Activated CD8-positive, alpha-beta memory T cell treated with anti-CD3 and anti-CD28 coated beads, Interleukin-2, amount 50 U/mL, for 1 hour (primary cell): ENCODE measurements around the gene ZC3HAV1.
"Not testable (repeated sequence)": the region's sequence is repeated elsewhere in the genome, so short reads cannot be mapped to it uniquely, and the experiment has no call there.

Experiments used
- DNase-seq: peaks from one replicate; pipeline ENCODE4 v3.0.0-alpha.2; 2020; ENCODE audit errors: extremely low read depth

The ZC3HAV1 gene

DNA sequence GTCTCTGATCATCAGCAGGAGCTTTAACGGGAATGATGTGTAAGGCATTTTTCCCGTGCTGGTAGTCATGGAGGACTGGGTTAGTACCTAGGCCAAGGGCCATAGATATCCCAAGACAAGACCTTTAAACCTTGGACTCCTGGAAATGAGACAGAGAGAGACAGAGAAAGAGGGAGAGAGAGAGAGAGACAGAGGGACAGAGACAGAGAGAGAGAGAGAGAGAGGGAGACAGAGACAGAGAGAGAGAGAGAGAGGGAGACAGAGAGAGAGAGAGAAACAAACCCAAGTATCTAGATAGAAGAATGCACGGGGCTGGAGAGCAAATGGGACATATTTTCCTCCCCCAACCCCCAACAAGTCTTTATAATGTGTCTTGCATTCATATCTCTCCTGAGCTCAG is 22.3 kb downstream of the ZC3HAV1 start:
- no peak for DNase-seq

DNA sequence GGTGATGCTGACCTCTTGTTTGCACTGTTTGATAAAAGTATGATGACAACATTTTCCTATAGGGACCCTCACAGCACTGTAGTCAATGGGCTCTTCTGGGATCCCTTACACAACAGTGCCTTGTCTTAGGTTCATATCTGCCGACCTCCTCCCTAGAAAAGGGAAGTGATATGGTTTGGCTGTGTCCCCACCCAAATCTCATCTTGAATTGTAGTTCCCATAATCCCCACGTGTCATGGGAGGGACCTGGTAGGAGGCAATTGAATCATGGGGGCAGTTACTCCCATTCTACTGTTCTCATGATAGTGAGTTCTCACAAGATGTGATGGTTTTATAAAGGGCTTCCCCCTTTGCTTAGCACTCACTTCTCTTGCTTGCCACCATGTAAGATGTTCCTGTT is 23.1 kb downstream of the ZC3HAV1 start:
- no peak for DNase-seq

DNA sequence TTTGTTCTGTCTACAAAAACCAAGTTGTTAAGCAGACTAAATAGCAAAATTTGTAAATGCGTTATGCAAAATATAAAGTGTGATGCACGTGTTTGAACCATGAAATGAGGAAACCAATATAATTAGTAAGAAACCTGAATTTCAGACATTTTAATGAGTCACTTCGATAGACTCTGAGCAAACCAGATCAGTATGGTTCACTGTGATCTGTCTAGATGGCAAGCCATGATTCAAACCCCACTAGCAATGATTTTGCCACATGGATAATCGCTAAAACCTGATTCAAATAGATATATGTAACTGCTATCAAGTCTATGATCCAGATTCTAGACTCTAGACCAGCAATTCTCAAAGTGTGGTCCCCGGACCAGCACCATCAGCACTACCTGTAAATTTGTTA is 24.8 kb downstream of the ZC3HAV1 start:
- no peak for DNase-seq

DNA sequence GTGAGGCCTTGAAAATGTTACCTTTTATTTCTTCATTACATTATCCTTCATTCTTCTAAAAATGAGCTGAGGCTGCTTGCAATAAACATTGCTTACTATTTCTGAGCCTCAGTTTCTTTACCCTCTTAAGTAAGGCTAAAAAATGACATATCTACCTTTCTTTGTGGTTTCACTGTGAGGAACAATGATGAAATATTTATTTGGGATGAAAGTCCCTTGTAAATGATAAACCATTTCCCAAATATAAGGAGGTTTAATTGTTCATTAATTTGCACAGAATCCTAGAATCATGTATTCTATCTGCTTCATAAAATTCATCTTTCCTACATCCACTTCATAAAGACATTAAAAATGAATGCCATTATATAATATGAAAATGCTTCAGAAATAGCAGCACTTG is 27.9 kb downstream of the ZC3HAV1 start:
- DNase-seq: no peak

DNA sequence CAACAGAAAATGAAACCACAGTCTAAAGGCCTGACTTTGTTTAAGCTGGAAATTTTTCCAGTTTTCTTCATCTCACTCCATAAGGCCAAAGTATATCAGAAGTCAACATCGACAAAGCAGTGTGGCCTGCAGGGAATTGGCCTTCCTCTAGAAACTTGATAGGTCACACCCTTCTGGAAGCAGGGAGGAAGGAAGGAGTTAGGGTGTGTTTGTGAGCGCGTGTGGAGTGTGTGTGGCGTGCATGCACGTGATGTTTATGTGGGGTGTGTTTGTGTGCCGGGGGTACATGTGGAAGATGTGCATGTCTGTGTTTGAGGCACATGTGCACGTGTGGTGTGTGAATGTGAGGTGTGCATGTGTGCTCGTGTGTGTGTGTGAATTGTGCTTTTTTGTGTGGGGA is 28.6 kb downstream of the ZC3HAV1 start:
- DNase-seq: no peak

- no peak for DNase-seq
Measured at GRCh38 chr7:139079861-139080260, 29.7 kb downstream of the ZC3HAV1 start.

DNA sequence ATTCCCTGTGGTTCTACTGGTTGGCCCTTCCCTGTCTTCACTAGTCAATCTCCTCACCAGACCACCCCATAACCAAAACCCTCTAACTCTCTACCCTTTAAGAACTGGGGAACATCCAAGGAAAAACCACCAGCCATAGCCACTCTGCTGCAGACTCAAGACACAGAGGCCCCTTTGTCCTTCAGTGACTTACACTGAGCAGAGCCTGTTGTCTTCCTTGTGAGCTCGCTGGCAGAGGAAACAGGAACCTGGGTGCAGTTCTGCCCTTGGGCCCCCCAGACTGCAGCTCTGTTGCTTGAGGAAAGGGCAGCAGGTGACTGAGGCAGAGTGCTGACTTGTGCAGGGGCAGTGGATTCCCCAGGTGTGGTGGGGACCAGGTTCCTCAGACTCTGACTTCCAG is 30.6 kb downstream of the ZC3HAV1 start:
- DNase-seq: no peak

- no peak for DNase-seq
Measured at GRCh38 chr7:139078399-139078798, 31.1 kb downstream of the ZC3HAV1 start.

DNA sequence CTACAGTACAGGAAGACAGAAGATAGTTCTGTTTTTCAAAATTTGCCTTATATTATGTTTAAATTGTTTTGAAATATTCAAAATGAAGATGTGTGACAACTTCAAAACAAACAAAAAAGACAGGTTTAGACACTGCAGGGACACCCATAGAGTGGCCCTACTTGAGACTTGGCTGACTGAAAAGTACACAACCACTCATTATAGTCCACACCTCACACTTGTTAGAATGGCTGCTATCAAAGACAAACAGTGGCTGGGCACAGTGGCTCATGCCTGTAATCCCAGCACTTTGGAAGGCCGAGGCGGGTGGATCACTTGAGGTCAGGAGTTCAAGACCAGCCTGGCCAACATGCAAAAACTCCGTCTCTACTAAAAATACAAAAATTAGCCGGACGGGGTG is 31.8 kb downstream of the ZC3HAV1 start:
- DNase-seq: not testable (repeated sequence)

DNA sequence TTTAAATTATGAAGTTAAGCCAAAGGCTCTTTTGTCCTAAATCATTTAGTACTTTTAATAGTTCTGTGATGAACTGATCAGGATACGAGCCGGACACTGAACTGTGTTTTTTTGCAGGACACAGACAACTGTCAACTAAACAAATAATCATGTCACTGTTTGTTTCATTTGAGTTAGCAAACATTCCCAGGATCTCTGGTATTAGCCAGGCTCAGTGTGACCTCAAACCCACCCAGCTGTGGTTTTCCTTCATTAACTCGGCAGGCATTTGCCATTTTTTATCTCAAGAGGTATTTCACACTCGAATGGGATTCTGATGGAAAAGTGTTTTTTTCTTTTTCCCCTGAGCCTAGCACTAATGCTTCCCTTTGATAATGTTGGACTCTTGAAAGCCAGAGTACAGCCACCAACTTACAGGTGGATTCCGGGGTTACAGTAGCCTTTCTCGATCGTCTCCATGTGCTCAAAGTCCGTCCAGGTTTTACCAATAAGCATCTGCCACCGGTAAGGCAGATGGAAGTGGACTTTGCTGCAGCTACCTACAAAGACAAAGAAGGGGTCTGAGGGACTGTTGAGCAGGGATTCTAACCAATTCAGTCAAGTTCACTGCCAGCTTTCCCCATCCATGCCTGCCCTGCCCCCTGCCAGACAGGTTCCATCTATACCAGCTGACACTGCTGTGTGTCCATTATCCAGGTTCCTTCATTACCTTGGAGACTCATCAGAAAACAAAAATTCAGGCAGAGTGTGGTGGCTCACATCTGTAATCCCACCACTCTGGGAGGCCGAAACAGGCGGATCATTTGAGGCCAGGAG is 33.4 kb downstream of the ZC3HAV1 start:
- no peak for DNase-seq

DNA sequence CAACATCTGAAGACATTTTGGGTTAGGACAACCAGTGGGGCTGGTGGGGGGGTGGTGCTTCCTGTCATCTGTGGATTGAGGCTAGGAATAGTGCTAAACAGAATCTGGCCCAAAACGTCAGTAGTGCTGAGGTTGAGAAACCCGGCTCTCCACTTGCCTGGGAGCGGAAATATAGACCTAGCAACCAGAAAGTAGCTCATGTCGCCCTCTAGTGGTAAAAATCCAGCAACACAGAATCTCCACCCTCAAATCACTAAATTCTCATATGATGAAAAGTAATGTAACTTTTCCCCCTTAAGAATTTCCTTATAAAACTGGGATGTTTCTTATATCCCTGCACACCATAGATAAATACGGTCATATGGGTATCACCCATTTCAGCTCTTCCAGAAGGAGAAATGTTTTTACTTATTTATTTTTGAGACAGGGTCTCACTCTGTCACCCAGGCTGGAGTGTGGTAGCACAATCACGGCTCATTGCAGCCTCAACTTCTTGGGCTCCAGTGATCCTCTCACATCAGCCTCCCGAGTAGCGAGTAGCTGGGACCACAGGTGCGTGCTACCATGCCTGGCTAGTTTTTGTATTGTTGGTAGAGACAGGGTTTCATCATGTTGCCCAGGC is 34.4 kb downstream of the ZC3HAV1 start:
- peak; percentile 55 for DNase-seq

DNA sequence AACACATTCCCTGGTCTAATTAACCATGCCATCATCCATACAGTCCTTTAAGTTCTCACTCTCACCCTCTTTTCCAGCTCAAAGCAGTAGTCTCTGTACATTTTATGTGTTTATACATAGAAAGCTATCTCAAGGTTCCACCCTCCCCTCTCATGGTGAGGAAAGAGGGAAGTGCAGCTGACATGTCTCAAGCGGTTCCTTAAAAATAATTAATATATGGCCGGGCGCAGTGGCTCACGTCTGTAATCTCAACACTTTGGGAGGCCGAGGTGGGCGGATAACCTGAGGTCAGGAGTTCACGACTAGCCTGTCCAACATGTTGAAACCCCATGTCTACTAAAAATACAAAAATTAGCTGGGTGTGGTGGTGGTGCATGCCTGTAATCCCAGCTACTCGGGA is 36.7 kb downstream of the ZC3HAV1 start:
- DNase-seq: no peak

DNA sequence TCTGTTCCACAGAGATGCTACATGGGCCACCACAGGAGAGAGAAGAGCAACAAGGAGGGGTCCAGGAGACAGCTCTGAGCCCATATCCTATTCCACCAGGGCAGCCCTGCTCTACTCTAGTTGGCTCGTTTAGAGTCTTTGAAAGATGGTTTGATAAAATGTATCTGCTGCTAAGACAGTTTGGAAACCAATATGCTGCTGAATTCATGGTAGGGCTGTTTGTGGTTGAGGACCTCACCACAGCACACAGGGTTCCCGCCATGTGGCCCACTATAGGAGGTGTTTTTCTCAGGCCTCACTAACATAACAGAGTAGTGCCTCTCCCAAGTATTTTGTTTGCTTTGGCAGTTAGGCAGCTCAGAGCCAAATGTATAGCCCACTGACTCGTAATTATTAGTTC is 37.8 kb downstream of the ZC3HAV1 start:
- no peak for DNase-seq

DNA sequence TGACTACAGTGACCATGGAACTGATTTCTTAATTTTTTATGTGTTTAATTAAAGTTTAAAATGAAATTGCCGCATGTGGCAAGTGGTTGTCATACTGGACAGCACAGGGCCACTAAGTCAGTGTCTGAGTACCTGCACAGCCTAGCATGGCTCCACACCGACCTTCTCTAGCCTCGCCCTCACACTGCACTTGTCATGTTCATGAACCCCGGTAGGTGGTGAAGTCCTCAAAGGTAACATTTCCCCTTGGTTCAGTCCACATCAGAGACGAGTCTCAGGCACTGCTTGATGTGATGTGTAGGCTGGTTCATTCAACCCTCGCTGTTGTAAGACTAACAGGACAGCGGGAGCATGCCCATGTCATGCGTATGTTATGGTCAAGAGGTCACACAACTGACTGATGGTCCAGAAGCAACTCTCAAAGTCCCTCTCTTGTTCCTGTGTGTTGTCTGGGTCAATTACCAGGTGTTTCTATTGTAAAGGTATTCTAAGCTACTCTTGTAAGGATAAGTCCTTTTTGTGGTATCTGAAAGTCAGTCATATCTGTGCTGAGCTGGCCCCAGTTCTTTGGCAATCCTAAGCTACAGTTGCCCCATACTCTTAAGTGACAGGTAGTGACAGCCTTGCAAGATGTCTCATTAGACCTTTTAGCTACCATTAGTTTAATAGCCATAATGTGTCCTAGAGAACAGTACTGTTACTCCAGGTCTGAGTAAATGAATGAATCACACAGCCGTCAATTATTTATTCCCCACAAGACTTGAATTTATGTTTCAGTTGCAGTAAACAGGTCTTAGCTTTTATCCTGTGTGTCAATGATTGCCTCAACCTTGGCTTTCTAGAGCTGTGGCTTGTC is 40.7 kb downstream of the ZC3HAV1 start:
- DNase-seq: no peak

DNA sequence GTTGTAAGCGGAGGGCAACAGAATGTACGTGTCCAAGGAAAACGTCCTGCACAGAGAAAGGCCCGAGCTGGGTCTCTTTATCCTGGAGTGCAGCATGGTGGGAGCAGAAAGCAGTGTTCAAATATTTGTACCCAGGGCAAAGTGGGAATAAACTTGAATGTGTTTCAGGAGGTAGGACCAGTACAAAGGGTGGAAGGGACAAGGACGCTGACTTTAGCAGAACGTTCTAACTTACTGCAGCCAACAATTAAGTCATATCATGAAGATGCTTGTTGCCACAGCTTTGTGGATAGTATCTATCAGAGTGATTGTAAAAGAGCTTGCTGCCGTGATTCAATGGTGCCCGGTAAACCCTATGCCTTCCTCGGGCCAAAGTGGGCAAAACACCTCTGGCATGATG is 43.2 kb downstream of the ZC3HAV1 start:
- DNase-seq: no peak

DNA sequence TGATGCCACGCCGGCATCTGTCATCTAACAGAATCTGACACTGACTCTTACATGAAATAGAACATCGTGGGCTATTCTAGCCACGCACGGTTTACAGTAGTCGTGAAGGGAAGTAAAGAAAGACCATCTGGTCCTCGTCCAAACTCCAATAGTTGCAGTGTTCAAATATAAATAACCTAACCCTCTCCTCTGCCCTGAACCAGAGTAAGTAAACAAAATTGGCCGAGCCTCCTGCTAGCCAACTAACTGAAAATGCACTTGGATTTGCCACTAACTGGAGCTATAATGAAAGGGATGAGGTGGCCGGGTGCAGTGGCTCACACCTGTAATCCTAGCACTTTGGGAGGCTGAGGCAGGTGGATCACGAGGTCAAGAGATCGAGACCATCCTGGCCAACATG is 44.2 kb downstream of the ZC3HAV1 start:
- no peak for DNase-seq

GRCh38 chr7:139061416-139061815 is 48.1 kb downstream of the ZC3HAV1 start:
- no peak for DNase-seq

DNA sequence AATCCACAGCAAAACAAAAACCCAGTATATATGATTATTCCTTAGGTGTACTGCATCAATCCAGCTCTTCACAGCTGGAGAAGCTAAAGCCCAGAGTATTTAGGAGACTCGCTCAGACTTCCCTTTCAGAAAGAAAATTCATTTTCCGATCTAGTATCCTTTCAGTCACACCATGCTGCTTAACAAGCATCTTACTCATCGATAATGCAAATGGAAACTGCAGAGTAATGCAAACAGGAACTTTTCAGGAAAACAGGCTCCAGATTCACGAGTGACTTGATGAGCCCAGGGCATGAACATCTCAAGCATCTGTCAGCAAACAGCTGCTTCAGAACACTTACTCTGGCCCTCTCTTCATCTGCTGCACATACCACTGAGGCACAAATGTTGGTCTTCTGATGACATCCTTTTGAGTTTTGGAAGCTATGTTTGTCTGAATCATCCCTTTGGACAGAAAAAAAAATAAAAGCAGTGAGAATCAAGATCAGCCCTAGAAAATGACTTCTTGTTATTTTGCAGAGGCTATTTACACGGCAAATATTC is 48.8 kb downstream of the ZC3HAV1 start:
- DNase-seq: no peak

- DNase-seq: no peak
Measured at GRCh38 chr7:139059905-139060304, 49.6 kb downstream of the ZC3HAV1 start.

- no peak for DNase-seq
Measured at GRCh38 chr7:139058943-139059342, 50.6 kb downstream of the ZC3HAV1 start.

DNA sequence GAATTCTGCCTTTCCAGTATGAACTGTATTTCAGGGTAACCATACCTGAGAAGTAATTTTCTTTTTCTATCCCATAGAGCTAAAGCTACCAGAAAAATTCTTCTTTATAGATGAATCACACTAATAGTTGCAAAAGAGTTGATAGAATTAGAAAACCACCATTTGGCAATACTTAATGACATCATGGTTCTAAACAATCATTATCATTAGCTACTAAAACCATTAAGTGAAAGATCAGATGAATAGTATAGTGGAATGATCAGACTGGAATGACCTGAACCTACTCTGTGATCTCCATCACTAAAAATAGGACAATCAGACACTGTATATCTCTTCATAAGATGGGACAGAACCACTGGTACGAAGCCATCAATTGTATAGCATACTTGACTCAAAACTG is 53.8 kb downstream of the ZC3HAV1 start:
- no peak for DNase-seq

DNA sequence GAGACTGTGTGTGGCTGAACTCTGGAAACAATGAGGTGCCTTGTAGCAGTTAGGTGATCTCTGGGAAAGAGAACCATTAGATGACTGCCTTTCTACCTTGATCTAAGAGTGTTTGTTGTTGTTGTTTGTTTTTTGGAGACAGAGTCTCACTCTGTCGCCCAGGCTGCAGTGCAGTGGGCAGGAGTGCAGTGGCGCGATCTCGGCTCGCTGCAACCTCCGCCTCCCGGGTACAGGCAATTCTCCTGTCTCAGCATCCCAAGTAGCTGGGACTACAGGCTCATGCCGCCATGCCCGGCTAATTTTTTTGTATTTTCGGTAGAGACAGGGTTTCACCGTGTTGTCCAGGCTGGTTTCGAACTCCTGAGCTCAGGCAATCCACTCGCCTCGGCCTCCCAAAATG is 54.9 kb downstream of the ZC3HAV1 start:
- not testable (repeated sequence) for DNase-seq
